Measurements from ENCODE around the gene SLC38A4. TPM values are rescaled to one million over a fixed set of nuclear protein-coding genes. Genes with fewer than 3 reads are reported as not detected.
"Not testable (repeated sequence)": the region's sequence is repeated elsewhere in the genome, so short reads cannot be mapped to it uniquely, and the experiment has no call there.

The SLC38A4 gene
- total RNA-seq, 1 donor from 2014 or later: not detected

DNA sequence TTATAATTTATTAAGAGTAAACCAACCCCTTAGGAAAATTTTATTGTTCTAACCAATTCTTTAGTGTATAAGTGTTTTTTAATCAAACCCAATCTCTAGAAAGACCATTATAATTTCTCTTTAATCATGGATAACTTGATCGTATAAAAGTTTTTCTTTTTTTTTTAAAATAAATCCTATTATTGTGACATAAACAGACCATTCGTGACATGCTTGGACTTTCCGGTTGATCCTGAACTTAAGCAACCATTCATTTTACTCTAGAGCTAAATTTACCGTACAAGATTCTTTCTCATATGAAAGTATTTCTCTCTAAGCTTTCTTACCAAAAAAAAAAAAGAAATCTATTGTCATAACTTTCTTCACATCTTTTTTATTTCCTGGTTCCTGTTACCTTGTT is 32.6 kb upstream of the SLC38A4 start:
- TF ChIP-seq, protein P1, sequence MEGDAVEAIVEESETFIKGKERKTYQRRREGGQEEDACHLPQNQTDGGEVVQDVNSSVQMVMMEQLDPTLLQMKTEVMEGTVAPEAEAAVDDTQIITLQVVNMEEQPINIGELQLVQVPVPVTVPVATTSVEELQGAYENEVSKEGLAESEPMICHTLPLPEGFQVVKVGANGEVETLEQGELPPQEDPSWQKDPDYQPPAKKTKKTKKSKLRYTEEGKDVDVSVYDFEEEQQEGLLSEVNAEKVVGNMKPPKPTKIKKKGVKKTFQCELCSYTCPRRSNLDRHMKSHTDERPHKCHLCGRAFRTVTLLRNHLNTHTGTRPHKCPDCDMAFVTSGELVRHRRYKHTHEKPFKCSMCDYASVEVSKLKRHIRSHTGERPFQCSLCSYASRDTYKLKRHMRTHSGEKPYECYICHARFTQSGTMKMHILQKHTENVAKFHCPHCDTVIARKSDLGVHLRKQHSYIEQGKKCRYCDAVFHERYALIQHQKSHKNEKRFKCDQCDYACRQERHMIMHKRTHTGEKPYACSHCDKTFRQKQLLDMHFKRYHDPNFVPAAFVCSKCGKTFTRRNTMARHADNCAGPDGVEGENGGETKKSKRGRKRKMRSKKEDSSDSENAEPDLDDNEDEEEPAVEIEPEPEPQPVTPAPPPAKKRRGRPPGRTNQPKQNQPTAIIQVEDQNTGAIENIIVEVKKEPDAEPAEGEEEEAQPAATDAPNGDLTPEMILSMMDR (IDR thresholded peaks at IDR 0.05): no peak
- H3K27ac ChIP-seq: no peak overlapping the region
- H3K4me3 ChIP-seq: no peak overlapping the region
- intact Hi-C loops (cut with DNase I): no loop called here
- peaks cover 0 to 4% of the 10 kb centered on the region in 2 donors for H3K4me1 ChIP-seq
- DNase-seq (ENCODE audit: low spot score in 2 of 2): no peak
- H3K27me3 ChIP-seq: no peaks in the 10 kb centered on the region
- no peaks in the 10 kb centered on the region for H3K36me3 ChIP-seq
- H3K9me3 ChIP-seq: no peaks in the 10 kb centered on the region

DNA sequence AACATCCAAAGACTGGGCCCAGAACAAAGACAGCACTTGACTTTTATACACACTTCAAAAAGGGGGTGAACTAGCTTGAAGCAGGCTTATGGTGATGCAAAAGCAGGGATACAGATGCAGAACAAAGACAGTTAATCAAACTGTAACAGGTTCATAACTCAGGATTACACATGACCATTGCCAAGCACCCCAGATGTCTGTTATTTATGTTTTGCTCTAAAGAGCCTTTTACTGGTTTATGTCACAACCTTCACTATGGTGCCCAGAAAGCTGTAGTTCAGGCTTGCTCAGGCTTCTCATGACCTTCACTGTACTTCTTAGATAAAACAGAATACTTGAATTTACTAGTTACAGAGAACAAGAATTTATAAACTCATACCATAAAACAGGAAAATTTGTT is 31.7 kb upstream of the SLC38A4 start:
- Histone ChIP-seq H3K27ac (no peak overlapping the region), H3K9me3 (no peaks in the 10 kb centered on the region), H3K4me3 (no peak overlapping the region), H3K27me3 (no peaks in the 10 kb centered on the region), H3K4me1 (peaks cover 0 to 4% of the 10 kb centered on the region in 2 donors), H3K36me3 (no peaks in the 10 kb centered on the region)
- TF ChIP-seq, protein P1 (IDR thresholded peaks at IDR 0.05): no peak
- intact Hi-C loops (cut with DNase I): no loop called here
- DNase-seq (ENCODE audit: low spot score in 2 of 2): no peak

DNA sequence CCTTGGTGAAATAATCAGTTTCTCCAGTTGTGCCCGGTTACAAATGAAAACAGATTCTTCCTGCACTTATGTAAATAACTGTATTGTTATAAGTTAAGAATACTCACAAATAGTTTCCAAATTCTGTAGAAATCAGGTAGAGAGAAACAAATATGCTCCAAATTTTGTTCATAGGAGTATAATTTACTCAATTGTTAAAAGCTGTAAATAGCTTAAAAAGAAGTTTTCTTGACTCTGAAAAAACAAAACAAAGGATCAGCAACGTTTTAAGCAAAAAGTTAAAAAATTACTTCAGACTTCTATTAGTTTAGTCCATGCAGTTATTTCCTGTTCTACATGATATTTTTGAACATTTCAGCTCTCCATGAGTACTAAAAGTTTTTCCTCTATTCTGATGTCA is 30.0 kb upstream of the SLC38A4 start:
- Histone ChIP-seq H3K27me3 (no peaks in the 10 kb centered on the region), H3K36me3 (no peaks in the 10 kb centered on the region), H3K9me3 (no peaks in the 10 kb centered on the region), H3K4me1 (peaks cover 0 to 4% of the 10 kb centered on the region in 2 donors), H3K27ac (no peak overlapping the region), H3K4me3 (no peak overlapping the region)
- intact Hi-C loops (cut with DNase I): no loop called here
- DNase-seq (ENCODE audit: low spot score in 2 of 2): no peak
- TF ChIP-seq, protein P1 (IDR thresholded peaks at IDR 0.05): no peak

DNA sequence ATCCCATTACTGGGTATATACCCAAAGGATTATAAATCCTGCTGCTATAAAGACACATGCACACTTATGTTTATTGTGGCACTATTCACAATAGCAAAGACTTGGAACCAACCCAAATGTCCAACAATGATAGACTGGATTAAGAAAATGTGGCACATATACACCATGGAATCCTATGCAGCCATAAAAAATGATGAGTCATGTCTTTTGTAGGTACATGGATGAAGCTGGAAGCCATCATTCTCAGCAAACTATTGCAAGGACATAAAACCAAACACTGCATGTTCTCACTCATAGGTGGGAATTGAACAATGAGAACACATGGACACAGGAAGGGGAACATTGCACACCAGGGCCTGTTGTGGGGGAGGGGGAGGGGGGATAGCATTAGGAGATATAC is 28.4 kb upstream of the SLC38A4 start:
- intact Hi-C loops (cut with DNase I); H3K4me3 ChIP-seq; H3K27ac ChIP-seq; H3K4me1 ChIP-seq; H3K27me3 ChIP-seq; DNase-seq (ENCODE audit: low spot score in 2 of 2); H3K36me3 ChIP-seq; H3K9me3 ChIP-seq: not testable (repeated sequence)

DNA sequence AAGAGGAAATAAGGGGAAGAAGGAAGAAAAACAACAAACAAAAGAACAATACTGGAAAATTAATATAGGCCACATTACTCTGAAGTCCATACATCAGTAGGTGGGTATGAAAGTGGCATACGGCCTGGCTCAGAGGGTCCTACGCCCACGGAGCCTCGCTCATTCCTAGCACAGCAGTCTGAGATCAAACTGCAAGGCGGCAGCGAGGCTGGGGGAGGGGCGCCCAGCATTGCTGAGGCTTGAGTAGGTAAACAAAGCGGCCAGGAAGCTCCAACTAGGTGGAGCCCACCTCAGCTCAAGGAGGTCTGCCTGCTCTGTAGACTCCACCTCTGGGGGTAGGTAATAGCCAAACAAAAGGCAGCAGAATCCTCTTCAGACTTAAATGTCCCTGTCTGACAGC is 23.0 kb upstream of the SLC38A4 start:
- H3K9me3 ChIP-seq; H3K4me3 ChIP-seq; H3K27ac ChIP-seq; DNase-seq (ENCODE audit: low spot score in 2 of 2); H3K4me1 ChIP-seq; H3K27me3 ChIP-seq; intact Hi-C loops (cut with DNase I); H3K36me3 ChIP-seq: not testable (repeated sequence)

DNA sequence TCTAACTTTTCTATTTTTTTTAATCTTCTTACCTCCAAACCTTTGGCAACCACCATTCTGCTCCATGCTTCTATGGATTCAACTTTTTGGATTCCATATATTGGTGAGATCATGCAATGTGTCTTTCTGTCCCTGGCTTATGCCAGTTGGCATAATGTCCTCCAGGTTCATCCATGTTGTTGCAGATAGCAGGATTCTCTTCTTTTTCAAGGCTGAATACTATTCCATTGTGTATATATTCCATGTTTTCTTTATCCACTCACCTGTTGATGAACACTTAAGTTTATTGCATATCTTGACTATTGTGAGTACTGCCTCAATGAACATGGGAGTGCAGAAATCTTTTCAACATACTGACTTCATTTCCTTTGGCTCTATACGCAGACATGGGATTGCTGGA is 21.2 kb upstream of the SLC38A4 start:
- no peak for DNase-seq (ENCODE audit: low spot score in 2 of 2)

DNA sequence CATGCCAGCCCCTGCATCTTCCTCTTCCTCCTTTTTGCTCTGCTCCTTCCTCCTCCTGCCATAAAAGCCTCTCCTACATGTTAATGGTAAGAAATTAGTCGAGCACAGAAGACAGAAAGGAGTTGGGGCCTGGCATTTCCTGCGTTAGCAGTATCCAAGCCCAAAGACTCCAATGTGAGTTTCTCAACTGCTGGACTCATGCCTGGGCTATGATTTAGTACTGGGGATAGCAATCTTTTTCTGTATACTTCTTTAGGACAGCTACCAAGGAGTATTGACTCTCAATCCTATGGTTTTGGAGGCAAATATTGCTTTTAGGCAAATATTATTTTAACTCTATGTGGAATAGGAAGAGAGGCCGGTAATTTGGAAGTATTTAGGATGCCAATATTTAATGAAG is 18.0 kb upstream of the SLC38A4 start:
- TF ChIP-seq, protein P1 (IDR thresholded peaks at IDR 0.05): no peak
- DNase-seq (ENCODE audit: low spot score in 2 of 2): no peak
- Histone ChIP-seq H3K27me3 (no peaks in the 10 kb centered on the region), H3K9me3 (no peaks in the 10 kb centered on the region), H3K4me3 (no peak overlapping the region), H3K36me3 (no peaks in the 10 kb centered on the region), H3K4me1 (no peaks in the 10 kb centered on the region), H3K27ac (no peak overlapping the region)
- intact Hi-C loops (cut with DNase I): no loop called here

More for the DNA sequence above, 21.2 kb upstream of the SLC38A4 start:
- Histone ChIP-seq H3K4me3 (no peak overlapping the region), H3K9me3 (no peaks in the 10 kb centered on the region), H3K4me1 (no peaks in the 10 kb centered on the region), H3K27ac (no peak overlapping the region), H3K36me3 (no peaks in the 10 kb centered on the region), H3K27me3 (no peaks in the 10 kb centered on the region)
- intact Hi-C loops (cut with DNase I): no loop called here
- TF ChIP-seq, protein P1 (IDR thresholded peaks at IDR 0.05): no peak

Measured in ascending aorta (tissue), 2 donors.